ENCODE data around the gene KAT8.

DNA sequence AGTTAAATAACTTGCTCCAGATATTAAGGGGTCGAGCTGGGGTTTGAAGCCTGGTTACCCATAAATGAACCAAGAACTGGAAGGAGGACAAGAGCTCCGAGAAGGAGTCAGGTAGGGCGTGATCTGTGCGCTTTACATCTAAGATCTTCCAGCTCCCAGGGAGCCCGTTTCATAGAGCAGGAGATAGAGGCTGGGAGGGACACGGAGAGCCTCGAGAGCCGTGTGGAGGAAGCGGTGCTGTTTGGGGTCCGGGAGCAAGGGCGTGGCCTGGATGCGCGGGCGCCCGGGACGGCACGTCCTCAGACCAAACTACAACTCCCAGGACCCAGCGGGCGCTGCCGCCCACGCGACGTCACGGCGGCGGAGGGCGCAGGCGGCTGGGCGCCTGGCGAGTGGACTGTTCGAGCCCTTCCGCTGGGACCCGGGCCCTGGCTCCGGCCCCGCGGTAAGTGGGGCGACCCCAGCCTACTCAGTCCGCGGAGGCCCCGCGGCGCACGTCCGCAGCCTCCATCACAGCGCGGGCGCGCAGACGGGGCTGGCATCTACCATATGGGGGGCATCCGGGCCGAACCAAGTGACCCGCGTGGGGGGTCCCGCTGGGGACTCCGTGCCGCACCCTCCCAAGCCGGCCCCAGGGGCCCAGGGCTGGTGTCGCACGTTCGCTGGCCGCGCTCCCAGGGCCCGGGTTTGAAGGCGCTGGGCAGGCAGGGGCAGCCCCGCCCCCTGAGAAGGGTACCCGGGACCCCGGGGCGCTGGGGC lies 9.2 kb upstream of the KAT8 start, which contains the start of gene BCKDK:
- peak in 1 of 2 donors; percentile 50 for TF ChIP-seq POLR2A (IDR thresholded peaks at IDR 0.05)
- TF ChIP-seq, protein P1, sequence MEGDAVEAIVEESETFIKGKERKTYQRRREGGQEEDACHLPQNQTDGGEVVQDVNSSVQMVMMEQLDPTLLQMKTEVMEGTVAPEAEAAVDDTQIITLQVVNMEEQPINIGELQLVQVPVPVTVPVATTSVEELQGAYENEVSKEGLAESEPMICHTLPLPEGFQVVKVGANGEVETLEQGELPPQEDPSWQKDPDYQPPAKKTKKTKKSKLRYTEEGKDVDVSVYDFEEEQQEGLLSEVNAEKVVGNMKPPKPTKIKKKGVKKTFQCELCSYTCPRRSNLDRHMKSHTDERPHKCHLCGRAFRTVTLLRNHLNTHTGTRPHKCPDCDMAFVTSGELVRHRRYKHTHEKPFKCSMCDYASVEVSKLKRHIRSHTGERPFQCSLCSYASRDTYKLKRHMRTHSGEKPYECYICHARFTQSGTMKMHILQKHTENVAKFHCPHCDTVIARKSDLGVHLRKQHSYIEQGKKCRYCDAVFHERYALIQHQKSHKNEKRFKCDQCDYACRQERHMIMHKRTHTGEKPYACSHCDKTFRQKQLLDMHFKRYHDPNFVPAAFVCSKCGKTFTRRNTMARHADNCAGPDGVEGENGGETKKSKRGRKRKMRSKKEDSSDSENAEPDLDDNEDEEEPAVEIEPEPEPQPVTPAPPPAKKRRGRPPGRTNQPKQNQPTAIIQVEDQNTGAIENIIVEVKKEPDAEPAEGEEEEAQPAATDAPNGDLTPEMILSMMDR (IDR thresholded peaks at IDR 0.05), result peak in 1 of 6 experiments; percentile 10
